GM23338 (cell line): ENCODE measurements around the gene POSTN. TPM values are rescaled to one million over a fixed set of nuclear protein-coding genes. Genes with fewer than 3 reads are reported as not detected.

Source experiments
- ATAC-seq: fragments of 200-7000 bp; cut with Tn5 transposase; 3 replicates; pipeline ENCODE4 v1.9.1; 2020
- DNase-seq: peaks from one replicate; pipeline ENCODE4 v3.0.0-alpha.2; 2015; ENCODE audit warnings: low spot score
- H2AFZ ChIP-seq: fragments of 200-600 bp; sonication (generic); 2 replicates; pipeline ENCODE4 v1.8.0; 2016; ENCODE audit warnings: antibody characterized with exemption, mild to moderate bottlenecking, moderate library complexity
- H3F3A ChIP-seq: fragments of 200-600 bp; sonication (generic); replicated peaks from 2 replicates; pipeline ENCODE4 v1.8.0; 2017; ENCODE audit warnings: antibody characterized with exemption, mixed run types, low read depth
- H3K27ac ChIP-seq: fragments of 200-600 bp; sonication (generic); 2 replicates; pipeline ENCODE4 v1.6.1; 2016; ENCODE audit warnings: low read depth
- H3K27me3 ChIP-seq: fragments of 200-600 bp; sonication (generic); 2 replicates; pipeline ENCODE4 v1.8.0; 2016; ENCODE audit warnings: mild to moderate bottlenecking, mixed run types, moderate library complexity; ENCODE audit not compliant: insufficient read depth
- H3K36me3 ChIP-seq: fragments of 200-600 bp; sonication (generic); 2 replicates; pipeline ENCODE4 v1.8.0; 2016; ENCODE audit warnings: mild to moderate bottlenecking; ENCODE audit not compliant: insufficient read depth
- H3K4me1 ChIP-seq: fragments of 200-600 bp; sonication (generic); 2 replicates; pipeline ENCODE4 v1.8.0; 2016; ENCODE audit warnings: mild to moderate bottlenecking, moderate library complexity; ENCODE audit not compliant: insufficient read depth
- H3K4me2 ChIP-seq: fragments of 200-600 bp; sonication (generic); 2 replicates; pipeline ENCODE4 v1.7.1; 2017; ENCODE audit warnings: mixed run types
- H3K4me3 ChIP-seq: fragments of 200-600 bp; sonication (generic); 2 replicates; pipeline ENCODE4 v1.6.1; 2016; ENCODE audit warnings: mixed run types
- H3K79me2 ChIP-seq: fragments of 200-600 bp; sonication (generic); replicated peaks from 2 replicates; pipeline ENCODE4 v1.8.0; 2017; ENCODE audit warnings: mild to moderate bottlenecking; ENCODE audit not compliant: insufficient read depth
- H3K9me2 ChIP-seq: fragments of 200-600 bp; sonication (generic); 2 replicates; pipeline ENCODE4 v1.8.0; 2017; ENCODE audit not compliant: insufficient read depth
- H4K20me1 ChIP-seq: fragments of 200-600 bp; sonication (generic); replicated peaks from 2 replicates; pipeline ENCODE4 v1.8.0; 2017; ENCODE audit warnings: mild to moderate bottlenecking; ENCODE audit not compliant: insufficient read depth
- H3K27ac Mint-ChIP-seq: 2 replicates; pipeline ENCODE4 v1.8.0; 2020; ENCODE audit warnings: inconsistent platforms, mild to moderate bottlenecking, moderate library complexity, mixed read lengths
- H3K27me3 Mint-ChIP-seq: 3 replicates; pipeline ENCODE4 v1.8.0; 2022; ENCODE audit warnings: low read depth, mild to moderate bottlenecking, moderate library complexity, mixed read lengths, inconsistent platforms; ENCODE audit not compliant: insufficient read depth, poor library complexity
- H3K36me3 Mint-ChIP-seq: 3 replicates; pipeline ENCODE4 v1.8.0; 2021; ENCODE audit warnings: low read depth, mild to moderate bottlenecking, inconsistent platforms, moderate library complexity, mixed read lengths
- H3K4me1 Mint-ChIP-seq: 3 replicates; pipeline ENCODE4 v1.8.0; 2020; ENCODE audit warnings: mild to moderate bottlenecking, inconsistent platforms, mixed read lengths
- H3K4me3 Mint-ChIP-seq: 3 replicates; pipeline ENCODE4 v1.8.0; 2021; ENCODE audit warnings: moderate library complexity, mild to moderate bottlenecking, inconsistent platforms, mixed read lengths
- H3K9me3 Mint-ChIP-seq: 3 replicates; pipeline ENCODE4 v1.8.0; 2020; ENCODE audit warnings: moderate library complexity, mild to moderate bottlenecking, inconsistent platforms, mixed read lengths
- CREB1 ChIP-seq: fragments of 250-450 bp; sonication (Bioruptor Pico); IDR thresholded peaks from 2 replicates; pipeline ENCODE4 v1.5.0; 2020; ENCODE audit warnings: low read depth, mild to moderate bottlenecking, moderate library complexity
- EZH2 ChIP-seq: fragments of 200-600 bp; sonication (generic); IDR thresholded peaks from one replicate; pipeline ENCODE4 v1.8.0; 2017; ENCODE audit warnings: antibody characterized with exemption, mild to moderate bottlenecking, low read depth; ENCODE audit not compliant: unreplicated experiment
- EZH2phosphoT487 ChIP-seq: fragments of 200-600 bp; sonication (generic); IDR thresholded peaks from one replicate; pipeline ENCODE4 v1.8.1; 2018; ENCODE audit warnings: antibody characterized with exemption; ENCODE audit not compliant: unreplicated experiment
- JUNB ChIP-seq: IDR thresholded peaks from one replicate; pipeline ENCODE4 v1.6.1; 2016; ENCODE audit warnings: antibody characterized with exemption; ENCODE audit not compliant: unreplicated experiment
- NANOG ChIP-seq: IDR thresholded peaks from 2 replicates; pipeline ENCODE4 v1.6.1; 2016; ENCODE audit warnings: antibody characterized with exemption, borderline replicate concordance
- POLR2AphosphoS5 ChIP-seq: IDR thresholded peaks from 2 replicates; pipeline ENCODE4 v1.6.1; 2016; ENCODE audit warnings: antibody characterized with exemption, low read depth
- STAT1 ChIP-seq: IDR thresholded peaks from one replicate; pipeline ENCODE4 v1.6.1; 2016; ENCODE audit warnings: antibody characterized with exemption; ENCODE audit not compliant: unreplicated experiment
- ZNF114 ChIP-seq: fragments of 250-450 bp; sonication (Bioruptor Pico); IDR thresholded peaks from 2 replicates; pipeline ENCODE4 v1.5.0; 2020; ENCODE audit warnings: mild to moderate bottlenecking, moderate library complexity
- ZNF331 ChIP-seq: fragments of 250-450 bp; sonication (Bioruptor Pico); IDR thresholded peaks from 2 replicates; pipeline ENCODE4 v1.5.0; 2020; ENCODE audit warnings: low read depth, mild to moderate bottlenecking, moderate library complexity
- ZNF462 ChIP-seq: fragments of 250-450 bp; sonication (Bioruptor Pico); IDR thresholded peaks from 2 replicates; pipeline ENCODE4 v1.5.0; 2020; ENCODE audit warnings: mild to moderate bottlenecking, moderate library complexity
- polyA plus RNA-seq: library from polyadenylated mRNA; unstranded; fragments of >200 nt; fragmentation: Nextera tagmentation; extraction: Ambion mirVana; gene quantifications from 2 replicates; pipeline ENCODE4 v1.2.1, GENCODE V29; 2016
- total RNA-seq: library from RNA; depleted of rRNA; stranded (reverse); fragments of >200 nt; shearing (Covaris generic); gene quantifications from 2 replicates; pipeline ENCODE4 v1.2.3, GENCODE V29; 2014
- TF ChIP-seq, protein P1 (sequence below), 2 experiments: fragments of 200-600 bp in 1 of 2; sonication (generic) in 1 of 2; conservative IDR thresholded peaks; 2 replicates each; pipeline versions ENCODE4 v1.5.1 to v1.6.1; 2016 to 2017; ENCODE audit warnings: antibody characterized with exemption in 2 of 2, low read depth in 2 of 2, mild to moderate bottlenecking in 2 of 2, moderate library complexity in 1 of 2
- TF ChIP-seq, protein P2 (sequence below): IDR thresholded peaks from one replicate; pipeline ENCODE4 v1.6.1; 2018; ENCODE audit warnings: antibody characterized with exemption; ENCODE audit not compliant: unreplicated experiment
- TF ChIP-seq, protein P3 (sequence below): IDR thresholded peaks from 2 replicates; pipeline ENCODE4 v1.6.1; 2016; ENCODE audit warnings: antibody characterized with exemption

The POSTN gene
- total and polyA plus RNA-seq, 2 experiments from 2014 or later, result 0.21 to 0.31 TPM

GRCh38 chr13:37615276-37615675, 16.7 kb upstream of the POSTN start:
- no peak overlapping the region for H2AFZ ChIP-seq
- H3K4me2 ChIP-seq, result no peak overlapping the region
- no peaks in the 10 kb centered on the region for H3F3A ChIP-seq
- Mint-ChIP-seq H3K36me3 (no peaks in the 10 kb centered on the region), H3K27ac (no peak overlapping the region), H3K4me1 (peaks cover 7% of the 10 kb centered on the region), H3K27me3 (no peaks in the 10 kb centered on the region), H3K4me3 (no peak overlapping the region), H3K9me3 (no peaks in the 10 kb centered on the region)
- ATAC-seq, result no peak
- H3K4me1 ChIP-seq, result no peaks in the 10 kb centered on the region
- H3K27ac ChIP-seq, result no peak overlapping the region
- TF ChIP-seq CREB1 (CRISPR knock-in tag), result no peak
- TF ChIP-seq EZH2phosphoT487, result no peak
- TF ChIP-seq, protein P1, sequence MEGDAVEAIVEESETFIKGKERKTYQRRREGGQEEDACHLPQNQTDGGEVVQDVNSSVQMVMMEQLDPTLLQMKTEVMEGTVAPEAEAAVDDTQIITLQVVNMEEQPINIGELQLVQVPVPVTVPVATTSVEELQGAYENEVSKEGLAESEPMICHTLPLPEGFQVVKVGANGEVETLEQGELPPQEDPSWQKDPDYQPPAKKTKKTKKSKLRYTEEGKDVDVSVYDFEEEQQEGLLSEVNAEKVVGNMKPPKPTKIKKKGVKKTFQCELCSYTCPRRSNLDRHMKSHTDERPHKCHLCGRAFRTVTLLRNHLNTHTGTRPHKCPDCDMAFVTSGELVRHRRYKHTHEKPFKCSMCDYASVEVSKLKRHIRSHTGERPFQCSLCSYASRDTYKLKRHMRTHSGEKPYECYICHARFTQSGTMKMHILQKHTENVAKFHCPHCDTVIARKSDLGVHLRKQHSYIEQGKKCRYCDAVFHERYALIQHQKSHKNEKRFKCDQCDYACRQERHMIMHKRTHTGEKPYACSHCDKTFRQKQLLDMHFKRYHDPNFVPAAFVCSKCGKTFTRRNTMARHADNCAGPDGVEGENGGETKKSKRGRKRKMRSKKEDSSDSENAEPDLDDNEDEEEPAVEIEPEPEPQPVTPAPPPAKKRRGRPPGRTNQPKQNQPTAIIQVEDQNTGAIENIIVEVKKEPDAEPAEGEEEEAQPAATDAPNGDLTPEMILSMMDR (conservative IDR thresholded peaks at IDR 0.05; ENCODE audit: low read depth in 2 of 2), result no peak
- TF ChIP-seq, protein P2, sequence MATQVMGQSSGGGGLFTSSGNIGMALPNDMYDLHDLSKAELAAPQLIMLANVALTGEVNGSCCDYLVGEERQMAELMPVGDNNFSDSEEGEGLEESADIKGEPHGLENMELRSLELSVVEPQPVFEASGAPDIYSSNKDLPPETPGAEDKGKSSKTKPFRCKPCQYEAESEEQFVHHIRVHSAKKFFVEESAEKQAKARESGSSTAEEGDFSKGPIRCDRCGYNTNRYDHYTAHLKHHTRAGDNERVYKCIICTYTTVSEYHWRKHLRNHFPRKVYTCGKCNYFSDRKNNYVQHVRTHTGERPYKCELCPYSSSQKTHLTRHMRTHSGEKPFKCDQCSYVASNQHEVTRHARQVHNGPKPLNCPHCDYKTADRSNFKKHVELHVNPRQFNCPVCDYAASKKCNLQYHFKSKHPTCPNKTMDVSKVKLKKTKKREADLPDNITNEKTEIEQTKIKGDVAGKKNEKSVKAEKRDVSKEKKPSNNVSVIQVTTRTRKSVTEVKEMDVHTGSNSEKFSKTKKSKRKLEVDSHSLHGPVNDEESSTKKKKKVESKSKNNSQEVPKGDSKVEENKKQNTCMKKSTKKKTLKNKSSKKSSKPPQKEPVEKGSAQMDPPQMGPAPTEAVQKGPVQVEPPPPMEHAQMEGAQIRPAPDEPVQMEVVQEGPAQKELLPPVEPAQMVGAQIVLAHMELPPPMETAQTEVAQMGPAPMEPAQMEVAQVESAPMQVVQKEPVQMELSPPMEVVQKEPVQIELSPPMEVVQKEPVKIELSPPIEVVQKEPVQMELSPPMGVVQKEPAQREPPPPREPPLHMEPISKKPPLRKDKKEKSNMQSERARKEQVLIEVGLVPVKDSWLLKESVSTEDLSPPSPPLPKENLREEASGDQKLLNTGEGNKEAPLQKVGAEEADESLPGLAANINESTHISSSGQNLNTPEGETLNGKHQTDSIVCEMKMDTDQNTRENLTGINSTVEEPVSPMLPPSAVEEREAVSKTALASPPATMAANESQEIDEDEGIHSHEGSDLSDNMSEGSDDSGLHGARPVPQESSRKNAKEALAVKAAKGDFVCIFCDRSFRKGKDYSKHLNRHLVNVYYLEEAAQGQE, result no peak
- TF ChIP-seq ZNF462 (CRISPR knock-in tag), result no peak
- TF ChIP-seq ZNF114, result no peak
- TF ChIP-seq ZNF331, result no peak
- no peak for TF ChIP-seq STAT1
- TF ChIP-seq, protein P3, sequence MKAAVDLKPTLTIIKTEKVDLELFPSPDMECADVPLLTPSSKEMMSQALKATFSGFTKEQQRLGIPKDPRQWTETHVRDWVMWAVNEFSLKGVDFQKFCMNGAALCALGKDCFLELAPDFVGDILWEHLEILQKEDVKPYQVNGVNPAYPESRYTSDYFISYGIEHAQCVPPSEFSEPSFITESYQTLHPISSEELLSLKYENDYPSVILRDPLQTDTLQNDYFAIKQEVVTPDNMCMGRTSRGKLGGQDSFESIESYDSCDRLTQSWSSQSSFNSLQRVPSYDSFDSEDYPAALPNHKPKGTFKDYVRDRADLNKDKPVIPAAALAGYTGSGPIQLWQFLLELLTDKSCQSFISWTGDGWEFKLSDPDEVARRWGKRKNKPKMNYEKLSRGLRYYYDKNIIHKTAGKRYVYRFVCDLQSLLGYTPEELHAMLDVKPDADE, result no peak
- TF ChIP-seq EZH2, result no peak
- no peak for TF ChIP-seq NANOG
- TF ChIP-seq POLR2AphosphoS5, result no peak
- TF ChIP-seq JUNB, result no peak
- H3K4me3 ChIP-seq, result no peak overlapping the region
- H3K79me2 ChIP-seq, result no peaks in the 10 kb centered on the region
- no peak for DNase-seq
- H3K27me3 ChIP-seq, result no peaks in the 10 kb centered on the region
- H4K20me1 ChIP-seq, result no peaks in the 10 kb centered on the region
- H3K9me2 ChIP-seq, result no peaks in the 10 kb centered on the region
- H3K36me3 ChIP-seq, result no peaks in the 10 kb centered on the region
